H9 (cell line): ENCODE results near the gene STARD8. TPM values are rescaled to one million over a fixed set of nuclear protein-coding genes. Genes with fewer than 3 reads are reported as not detected.

Experiments used
- DNase-seq: peaks from one replicate; pipeline ENCODE4 v3.0.0-alpha.2; 2017
- H2AFZ ChIP-seq: one replicate; pipeline ENCODE4 v1.6.1; 2013; ENCODE audit warnings: mild to moderate bottlenecking, low read length, control low read depth, moderate library complexity
- H2AK5ac ChIP-seq: 2 replicates; pipeline ENCODE4 v1.6.1; 2013; ENCODE audit warnings: low read length, control low read depth, mixed read lengths; ENCODE audit not compliant: insufficient read length
- H2BK120ac ChIP-seq: one replicate; pipeline ENCODE4 v1.6.1; 2013; ENCODE audit warnings: low read depth, mild to moderate bottlenecking, low read length, control low read depth, inconsistent platforms; ENCODE audit not compliant: poor library complexity, severe bottlenecking
- H2BK12ac ChIP-seq: 2 replicates; pipeline ENCODE4 v1.6.1; 2013; ENCODE audit warnings: low read length, control low read depth, mixed read lengths, low read depth; ENCODE audit not compliant: insufficient read length
- H2BK15ac ChIP-seq: 2 replicates; pipeline ENCODE4 v1.6.1; 2013; ENCODE audit warnings: low read depth, low read length, control low read depth
- H2BK20ac ChIP-seq: one replicate; pipeline ENCODE4 v1.6.1; 2013; ENCODE audit warnings: low read depth, mild to moderate bottlenecking, low read length, control low read depth, inconsistent platforms; ENCODE audit not compliant: poor library complexity, severe bottlenecking
- H2BK5ac ChIP-seq: 2 replicates; pipeline ENCODE4 v1.6.1; 2013; ENCODE audit warnings: low read length, control low read depth, mixed read lengths; ENCODE audit not compliant: insufficient read length
- H3K14ac ChIP-seq: 2 replicates; pipeline ENCODE4 v1.6.1; 2013; ENCODE audit warnings: low read length, control low read depth; ENCODE audit not compliant: insufficient read depth
- H3K18ac ChIP-seq: 2 replicates; pipeline ENCODE4 v1.6.1; 2013; ENCODE audit warnings: low read depth, mild to moderate bottlenecking, mixed read lengths, low read length, control low read depth; ENCODE audit not compliant: insufficient read length
- H3K23ac ChIP-seq: 2 replicates; pipeline ENCODE4 v1.6.1; 2013; ENCODE audit warnings: low read length, control low read depth, mixed read lengths, low read depth; ENCODE audit not compliant: insufficient read length
- H3K23me2 ChIP-seq: 2 replicates; pipeline ENCODE4 v1.6.1; 2013; ENCODE audit warnings: low read depth, mild to moderate bottlenecking, mixed read lengths, low read length, control low read depth; ENCODE audit not compliant: insufficient read length, poor library complexity, severe bottlenecking
- H3K27ac ChIP-seq: 2 replicates; pipeline ENCODE4 v1.5.1; 2013; ENCODE audit warnings: low read length, control low read depth, mixed read lengths, low read depth; ENCODE audit not compliant: insufficient read length
- H3K27me3 ChIP-seq: 2 replicates; pipeline ENCODE4 v1.6.1; 2013; ENCODE audit warnings: low read length, control low read depth, inconsistent platforms; ENCODE audit not compliant: insufficient read depth
- H3K4ac ChIP-seq: 2 replicates; pipeline ENCODE4 v1.6.1; 2013; ENCODE audit warnings: low read depth, mild to moderate bottlenecking, control low read depth, inconsistent platforms, low read length, moderate library complexity
- H3K4me1 ChIP-seq: 2 replicates; pipeline ENCODE4 v1.6.1; 2013; ENCODE audit warnings: low read length, control low read depth, inconsistent platforms; ENCODE audit not compliant: insufficient read depth
- H3K4me2 ChIP-seq: 2 replicates; pipeline ENCODE4 v1.6.1; 2013; ENCODE audit warnings: low read length, control low read depth, mixed read lengths; ENCODE audit not compliant: insufficient read length, insufficient read depth
- H3K56ac ChIP-seq: 2 replicates; pipeline ENCODE4 v1.6.1; 2013; ENCODE audit warnings: low read depth, mild to moderate bottlenecking, mixed read lengths, low read length, control low read depth; ENCODE audit not compliant: insufficient read length
- H3K79me1 ChIP-seq: 2 replicates; pipeline ENCODE4 v1.6.1; 2013; ENCODE audit warnings: low read depth, mild to moderate bottlenecking, moderate library complexity, low read length, control low read depth, inconsistent platforms; ENCODE audit not compliant: insufficient read depth, poor library complexity, severe bottlenecking
- H3K79me2 ChIP-seq: 2 replicates; pipeline ENCODE4 v1.6.1; 2013; ENCODE audit warnings: low read length, control low read depth, inconsistent platforms; ENCODE audit not compliant: insufficient read depth
- H3K9ac ChIP-seq: 2 replicates; pipeline ENCODE4 v1.6.1; 2013; ENCODE audit warnings: low read length, control low read depth, mixed read lengths; ENCODE audit not compliant: insufficient read length; ENCODE audit errors: extremely low read depth
- H3K9me3 ChIP-seq: one replicate; pipeline ENCODE4 v1.6.1; 2013; ENCODE audit warnings: low read depth, low read length, inconsistent platforms; ENCODE audit not compliant: control insufficient read depth
- H3T11ph ChIP-seq: one replicate; pipeline ENCODE4 v1.6.1; 2013; ENCODE audit warnings: mild to moderate bottlenecking, low read length, control low read depth, inconsistent platforms
- H4K20me1 ChIP-seq: one replicate; pipeline ENCODE4 v1.6.1; 2013; ENCODE audit not compliant: control insufficient read depth, insufficient read length, insufficient read depth
- H4K5ac ChIP-seq: 2 replicates; pipeline ENCODE4 v1.6.1; 2013; ENCODE audit warnings: low read depth, mild to moderate bottlenecking, mixed read lengths, low read length, control low read depth; ENCODE audit not compliant: insufficient read length
- H4K8ac ChIP-seq: replicated peaks from 2 replicates; pipeline ENCODE4 v1.6.1; 2013; ENCODE audit warnings: low read length, control low read depth, mixed read lengths, low read depth; ENCODE audit not compliant: insufficient read length
- H4K91ac ChIP-seq: 2 replicates; pipeline ENCODE4 v1.6.1; 2013; ENCODE audit warnings: low read depth, mild to moderate bottlenecking, moderate library complexity, mixed read lengths, low read length, control low read depth; ENCODE audit not compliant: insufficient read length
- H3K27ac Mint-ChIP-seq, 3 experiments: 2 replicates in 2 of 3; 3 replicates in 1 of 3; pipeline ENCODE4 v1.8.0; 2020 to 2021; ENCODE audit warnings: mixed read lengths in 3 of 3, mild to moderate bottlenecking in 1 of 3, moderate library complexity in 1 of 3
- H3K27me3 Mint-ChIP-seq: 2 replicates; pipeline ENCODE4 v1.8.0; 2021; ENCODE audit warnings: low read depth, mild to moderate bottlenecking, moderate library complexity, mixed read lengths
- H3K36me3 Mint-ChIP-seq, 3 experiments: 2 replicates in 2 of 3; 3 replicates in 1 of 3; pipeline ENCODE4 v1.8.0; 2020 to 2021; ENCODE audit warnings: low read depth in 3 of 3, mixed read lengths in 3 of 3; ENCODE audit not compliant: insufficient read depth in 1 of 3
- H3K4me1 Mint-ChIP-seq, 2 experiments: 2 replicates each; pipeline ENCODE4 v1.8.0; 2020; ENCODE audit warnings: mixed read lengths in 2 of 2
- H3K4me3 Mint-ChIP-seq, 2 experiments: 2 replicates in 1 of 2; 3 replicates in 1 of 2; pipeline ENCODE4 v1.8.0; 2020 to 2021; ENCODE audit warnings: mild to moderate bottlenecking in 2 of 2, mixed read lengths in 2 of 2, moderate library complexity in 1 of 2
- H3K9me3 Mint-ChIP-seq, 2 experiments: 2 replicates in 1 of 2; 3 replicates in 1 of 2; pipeline ENCODE4 v1.8.0; 2020; ENCODE audit warnings: mild to moderate bottlenecking in 2 of 2, mixed read lengths in 2 of 2, moderate library complexity in 1 of 2
- CTCF ChIP-seq: fragments of 200-600 bp; sonication (generic); conservative IDR thresholded peaks from 3 replicates; pipeline ENCODE4 v1.8.0; 2021; ENCODE audit warnings: antibody characterized with exemption, mild to moderate bottlenecking
- WGBS: extraction: QIAGEN DNeasy Blood & Tissue Kit; methylation state at CpG from one replicate; pipeline ENCODE4 v1.1.7; 2013; ENCODE audit warnings: missing lambda C conversion rate, low lambda C conversion rate, mixed read lengths; ENCODE audit not compliant: insufficient read length; ENCODE audit errors: extremely low coverage; 5-methylcytosine and 5-hydroxymethylcytosine counted together
- total RNA-seq: library from RNA; stranded (reverse); gene quantifications from 2 replicates; pipeline ENCODE4 v1.2.1, GENCODE V29; 2021

The STARD8 gene
- total RNA-seq, 1 experiment from 2014 or later: 0.52 TPM

DNA sequence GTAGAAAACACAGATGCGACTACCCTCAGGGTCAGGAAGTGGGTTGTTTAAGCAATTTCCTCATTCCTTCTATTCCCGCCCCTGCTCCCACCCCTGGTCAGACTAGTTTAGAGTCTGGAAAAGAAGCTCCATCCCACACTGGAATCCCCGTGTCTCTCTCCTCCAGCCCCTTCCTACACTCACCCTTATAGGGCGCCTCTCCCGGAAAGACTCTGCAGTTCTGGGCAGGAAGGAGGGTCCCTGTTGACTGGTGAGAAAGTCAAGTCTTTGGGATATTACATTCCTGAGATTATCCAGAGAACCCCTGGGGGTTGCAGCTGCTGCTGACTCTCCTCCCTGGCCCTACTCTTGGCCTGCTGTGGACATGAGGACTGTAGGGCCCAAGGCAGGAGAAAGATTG is 11.9 kb downstream of the STARD8 start:
- H2BK5ac ChIP-seq: no peak overlapping the region
- H3K4me2 ChIP-seq: no peak overlapping the region
- H3K56ac ChIP-seq: no peak overlapping the region
- H3K9me3 ChIP-seq: peaks cover 45% of the 10 kb centered on the region
- TF ChIP-seq CTCF: no peak
- H3K23me2 ChIP-seq: no peaks in the 10 kb centered on the region
- H4K5ac ChIP-seq: no peak overlapping the region
- no peak overlapping the region for H2BK120ac ChIP-seq
- no peak overlapping the region for H2BK15ac ChIP-seq
- H4K91ac ChIP-seq: no peak overlapping the region
- peak overlapping the region in 2 of 3 experiments; percentile 10 to 57; a peak in 3 of 7 replicates for H3K27ac Mint-ChIP-seq
- H4K8ac ChIP-seq: no peak overlapping the region
- peak overlapping the region; percentile 53 for H3K18ac ChIP-seq
- no peak overlapping the region for H3K9ac ChIP-seq
- H3K4ac ChIP-seq: no peak overlapping the region
- peaks cover 68 to 83% of the 10 kb centered on the region in 2 experiments for H3K9me3 Mint-ChIP-seq
- peaks cover 0 to 4% (median 0%) of the 10 kb centered on the region in 3 experiments; a peak in 4 of 7 replicates for H3K36me3 Mint-ChIP-seq
- H2AFZ ChIP-seq: no peak overlapping the region
- H3K4me1 ChIP-seq: no peaks in the 10 kb centered on the region; the same call in 1 of the 2 replicates
- H4K20me1 ChIP-seq: no peaks in the 10 kb centered on the region
- no peak overlapping the region for H3K23ac ChIP-seq
- no peak overlapping the region for H3K4me3 Mint-ChIP-seq
- DNase-seq: no peak
- H2BK12ac ChIP-seq: no peak overlapping the region
- WGBS: no CpG with 5 or more reads among the region's 5 CpGs
- H3K79me2 ChIP-seq: no peaks in the 10 kb centered on the region
- peaks cover 1% of the 10 kb centered on the region; the same call in 1 of the 2 replicates for H3K27me3 Mint-ChIP-seq
- H3K27me3 ChIP-seq: no peaks in the 10 kb centered on the region
- H3T11ph ChIP-seq: no peak overlapping the region
- H3K79me1 ChIP-seq: no peaks in the 10 kb centered on the region
- H2AK5ac ChIP-seq: no peak overlapping the region
- H3K14ac ChIP-seq: no peak overlapping the region
- H3K4me1 Mint-ChIP-seq: peaks cover 13 to 15% of the 10 kb centered on the region in 2 experiments; a peak in 3 of 4 replicates
- H3K27ac ChIP-seq: no peak overlapping the region
- no peak overlapping the region for H2BK20ac ChIP-seq
